Muscle of arm (tissue), 12 donors: Measurements from ENCODE around the gene CASS4. TPM values are rescaled to one million over a fixed set of nuclear protein-coding genes. Genes with fewer than 3 reads are reported as not detected.

Experiments
- polyA plus RNA-seq, 12 donors: library from polyadenylated mRNA; unstranded; fragments of 120-200 nt; gene quantifications; one replicate each; pipeline ENCODE4 v1.2.1, GENCODE V29; 2013; ENCODE audit not compliant: insufficient read length in 12 of 12

CASS4 gene
- polyA plus RNA-seq, 12 donors, result 3.4 to 8.9 (median 7.1) TPM; not detected in 2

Other genes starting within 250 kb of the CASS4 start
- not detected for gene MC3R, start 163.5 kb upstream of the CASS4 start, polyA plus RNA-seq
- 100 to 1,000 TPM in 1 of 12 donors, 10 to 100 TPM in 11; 36.7 to 188 (median 44.9) TPM for gene FAM210B, start 53.3 kb upstream of the CASS4 start, polyA plus RNA-seq
- gene AURKA, start 20.0 kb upstream of the CASS4 start, polyA plus RNA-seq, result 10 to 100 TPM in 4 of 12 donors, 1 to 10 TPM in 7, not detected in 1; 5.1 to 14.4 (median 9.4) TPM
- 10 to 100 TPM in 11 of 12 donors, not detected in 1; 19.4 to 36.0 (median 30.7) TPM for gene CSTF1, start 19.6 kb upstream of the CASS4 start, polyA plus RNA-seq
- 100 to 1,000 TPM in 6 of 12 donors, 10 to 100 TPM in 5, not detected in 1; 91.7 to 162 (median 102) TPM for gene RTF2, start 56.4 kb downstream of the CASS4 start, polyA plus RNA-seq
- under 1 TPM in 3 of 12 donors, not detected in 9; 0.24 to 0.45 (median 0.25) TPM for gene FAM209A, start 112.5 kb downstream of the CASS4 start, polyA plus RNA-seq
- gene FAM209B, start 121.0 kb downstream of the CASS4 start, polyA plus RNA-seq, result under 1 TPM in 1 of 12 donors, not detected in 11; 0.48 TPM
- gene TFAP2C, start 217.0 kb downstream of the CASS4 start, polyA plus RNA-seq, result 10 to 100 TPM in 2 of 12 donors, 1 to 10 TPM in 1, under 1 TPM in 4, not detected in 5; 0.11 to 25.5 (median 0.20) TPM